Heart right ventricle (tissue), 16 donors: Measurements from ENCODE around the gene MRAP2. TPM values are rescaled to one million over a fixed set of nuclear protein-coding genes. Genes with fewer than 3 reads are reported as not detected.
"Not testable (repeated sequence)": the region's sequence is repeated elsewhere in the genome, so short reads cannot be mapped to it uniquely, and the experiment has no call there.

Source experiments
- ATAC-seq, 8 donors: fragments of 200-7000 bp; cut with Tn5 transposase; one replicate each; pipeline ENCODE4 v1.9.1; 2020; ENCODE audit warnings: mild to moderate bottlenecking in 8 of 8, moderate library complexity in 8 of 8, moderate number of reproducible peaks in 1 of 8
- DNase-seq, 2 donors: peaks; one replicate each; pipeline ENCODE4 v3.0.0-alpha.2; 2020
- H3K27ac ChIP-seq, 10 donors: fragments of 200-600 bp; sonication (generic) in 2 of 10; one replicate each; pipeline versions ENCODE4 v1.5.0 to v1.8.0; 2020 to 2022; ENCODE audit warnings: mild to moderate bottlenecking in 3 of 10
- H3K27me3 ChIP-seq, 7 donors: fragments of 200-600 bp; one replicate each; pipeline ENCODE4 v1.8.0; 2021 to 2022; ENCODE audit warnings: mild to moderate bottlenecking in 2 of 7
- H3K36me3 ChIP-seq, 9 donors: fragments of 200-600 bp; sonication (generic) in 1 of 9; one replicate each; pipeline versions ENCODE4 v1.5.0 to v1.8.0; 2020 to 2022; ENCODE audit warnings: mild to moderate bottlenecking in 2 of 9
- H3K4me1 ChIP-seq, 9 donors: fragments of 200-600 bp; sonication (generic) in 1 of 9; one replicate each; pipeline versions ENCODE4 v1.5.0 to v1.8.0; 2020 to 2022; ENCODE audit warnings: mild to moderate bottlenecking in 4 of 9
- H3K4me3 ChIP-seq, 10 donors: fragments of 200-600 bp; sonication (generic) in 2 of 10; one replicate each; pipeline versions ENCODE4 v1.5.0 to v1.8.0; 2020 to 2022; ENCODE audit warnings: mild to moderate bottlenecking in 7 of 10, moderate library complexity in 2 of 10
- H3K9me3 ChIP-seq, 11 donors: fragments of 200-600 bp in 10 of 11; sonication (generic) in 2 of 11; one replicate each; pipeline versions ENCODE4 v1.5.0 to v1.8.0; 2013 to 2022; ENCODE audit warnings: mild to moderate bottlenecking in 2 of 11, control low read depth in 1 of 11, moderate library complexity in 1 of 11
- CTCF ChIP-seq, 9 donors: fragments of 200-600 bp; sonication (generic) in 2 of 9; IDR thresholded peaks; one replicate each; pipeline versions ENCODE4 v1.5.0 to v1.8.0; 2021 to 2022; ENCODE audit warnings: antibody characterized with exemption in 9 of 9, mild to moderate bottlenecking in 5 of 9, moderate library complexity in 1 of 9
- WGBS, 2 donors: extraction: QIAGEN DNeasy Blood & Tissue Kit; methylation state at CpG; one replicate each; pipeline ENCODE4 v1.1.7; 2013; ENCODE audit warnings: inconsistent platforms in 1 of 2; 5-methylcytosine and 5-hydroxymethylcytosine counted together
- intact Hi-C, 10 donors: fragments of 100-400 bp; cut with DNase I; formaldehyde crosslinking; loops; one replicate each; pipeline versions ENCODE4 v1.11.1 to v1.14.2; 2022
- polyA plus RNA-seq, 2 donors: library from polyadenylated mRNA; stranded (reverse); fragments of 200-250 nt; gene quantifications; one replicate each; pipeline ENCODE4 v1.2.3, GENCODE V29; 2013
- total RNA-seq, 10 donors: library from RNA; stranded (reverse); fragmentation: NEBNext Ultra II Directional in 3 of 10; extraction: Animal tissue kit (Norgen Biotek cat#: 25700) in 3 of 10; gene quantifications; one replicate each; pipeline versions ENCODE4 v1.2.1 to v1.2.4, GENCODE V29; 2021 to 2023
- donor health status: Arrhythmogenic right ventricular cardiomyopathy.
- donor health status: ischemic (EF 13 %, LVEDD 7.1; RV severe dilation, severe dysfunction).
- donor health status: healthy with polysubstance abuse.
- donor health status: DM: no; HTN: yes; CAD: no.
- donor health status: DM: no; HTN: no; CAD: no.
- donor health status: ischemic (EF 25% LVEDD 6.9; RV normal size, moderate dysfunction).
- donor health status: ischemic (EF 25% LVEDD 5.7; RV mildly dilated, moderate dysfunction).
- donor health status: healthy.
- donor health status: DM: yes; HTN: yes; CAD: no.
- donor health status: Ischemic cardiomyopathy.
- donor health status: ischemic (EF 35%, LVEDD 5.7; RV mildly dilated, moderate dysfunction).
- donor health status: nonischemic (EF 11% LVEDD 7.7; RV severe dilation, severe dysfunction).
- donor health status: DM: yes; HTN: yes; CAD: no.
- donor health status: PGD.
- donor health status: ischemic (EF 29% LVEDD 5.4; RV normal size, mild dysfunction).
- donor health status: nonischemic (EF 23%, LVEDD 6.1; RV moderate dilation, normal function).

MRAP2 gene
- total and polyA plus RNA-seq, 12 donors: 0.14 to 0.56 (median 0.22) TPM; not detected in 3

GRCh38 chr6:84107495-84107894, 73.9 kb downstream of the MRAP2 start:
- H3K4me1 ChIP-seq: no peaks in the 10 kb centered on the region
- no peak overlapping the region for H3K4me3 ChIP-seq
- H3K9me3 ChIP-seq: no peaks in the 10 kb centered on the region
- no peaks in the 10 kb centered on the region for H3K36me3 ChIP-seq
- DNase-seq (no peak), ATAC-seq (no peak)
- intact Hi-C loops: no loop called here
- no peaks in the 10 kb centered on the region for H3K27me3 ChIP-seq
- no peak for TF ChIP-seq CTCF (IDR thresholded peaks at IDR 0.05)
- no peak overlapping the region for H3K27ac ChIP-seq

- H3K36me3 ChIP-seq, H3K4me1 ChIP-seq, H3K27ac ChIP-seq, H3K9me3 ChIP-seq, intact Hi-C loops, H3K4me3 ChIP-seq, ATAC-seq, DNase-seq, H3K27me3 ChIP-seq: not testable (repeated sequence)
- WGBS, 2 donors: 64 to 71% methylated on average over 1 of the region's 1 CpG
Measured at GRCh38 chr6:84111351-84111750, 77.8 kb downstream of the MRAP2 start.

- H3K4me3 ChIP-seq, H3K36me3 ChIP-seq, H3K27ac ChIP-seq, H3K9me3 ChIP-seq, intact Hi-C loops, H3K27me3 ChIP-seq, ATAC-seq, H3K4me1 ChIP-seq, DNase-seq: not testable (repeated sequence)
- 83 to 84% methylated on average over 8 of the region's 8 CpGs for WGBS, 2 donors
Measured at GRCh38 chr6:84114933-84115594, 81.5 kb downstream of the MRAP2 start.

- DNase-seq: no peak
- Histone ChIP-seq H3K27me3 (no peaks in the 10 kb centered on the region), H3K36me3 (peaks cover 0 to 2% (median 0%) of the 10 kb centered on the region in 9 donors), H3K4me3 (no peak overlapping the region), H3K4me1 (no peaks in the 10 kb centered on the region), H3K9me3 (no peaks in the 10 kb centered on the region), H3K27ac (no peak overlapping the region)
- intact Hi-C loops: no loop called here
- 78 to 87% methylated on average over 5 of the region's 5 CpGs for WGBS, 2 donors
- ATAC-seq: no peak
- TF ChIP-seq CTCF (IDR thresholded peaks at IDR 0.05): no peak
Measured at GRCh38 chr6:84118191-84118590, 84.6 kb downstream of the MRAP2 start.

GRCh38 chr6:84119277-84119676, 85.7 kb downstream of the MRAP2 start:
- no peak for DNase-seq
- no peak overlapping the region for H3K27ac ChIP-seq
- no peak overlapping the region for H3K4me3 ChIP-seq
- intact Hi-C loops: no loop called here
- peaks cover 0 to 6% (median 0%) of the 10 kb centered on the region in 11 donors for H3K9me3 ChIP-seq
- ATAC-seq: peak in 4 of 8 donors; percentile 34 to 78 (median 68)
- TF ChIP-seq CTCF (IDR thresholded peaks at IDR 0.05): no peak
- H3K4me1 ChIP-seq: no peaks in the 10 kb centered on the region
- H3K27me3 ChIP-seq: no peaks in the 10 kb centered on the region
- peaks cover 0 to 12% (median 2%) of the 10 kb centered on the region in 9 donors for H3K36me3 ChIP-seq
